Measurements from ENCODE around the gene DCAF16. TPM values are rescaled to one million over a fixed set of nuclear protein-coding genes. Genes with fewer than 3 reads are reported as not detected.

The DCAF16 gene
- total RNA-seq, 4 donors from 2014 or later = 12.7 to 33.5 (median 23.2) TPM

- no peak for TF ChIP-seq CTCF (IDR thresholded peaks at IDR 0.05; ENCODE audit: low read depth)
Observed at GRCh38 chr4:17781300-17782287, 29.0 kb downstream of the DCAF16 start, which contains the start of gene FAM184B. Gene FAM184B, minus strand, starts transcription at chr4:17781621. Its CDS starts 322 bp downstream, at chr4:17781299.

GRCh38 chr4:17780501-17781299 is 29.9 kb downstream of the DCAF16 start:
- TF ChIP-seq CTCF (IDR thresholded peaks at IDR 0.05; ENCODE audit: low read depth) = no peak

- TF ChIP-seq CTCF (IDR thresholded peaks at IDR 0.05; ENCODE audit: low read depth) = no peak
Observed at GRCh38 chr4:17778431-17778830, 32.1 kb downstream of the DCAF16 start.

GRCh38 chr4:17773135-17773698 is 37.3 kb downstream of the DCAF16 start:
- no peak for TF ChIP-seq CTCF (IDR thresholded peaks at IDR 0.05; ENCODE audit: low read depth)

GRCh38 chr4:17771284-17771908 is 39.2 kb downstream of the DCAF16 start:
- no peak for TF ChIP-seq CTCF (IDR thresholded peaks at IDR 0.05; ENCODE audit: low read depth)

- no peak for TF ChIP-seq CTCF (IDR thresholded peaks at IDR 0.05; ENCODE audit: low read depth)
Observed at GRCh38 chr4:17770845-17771244, 39.7 kb downstream of the DCAF16 start.

Data from subcutaneous adipose tissue (tissue), 4 donors.